Urinary bladder (tissue), 4 donors: ENCODE data around the gene C4orf51. TPM values are rescaled to one million over a fixed set of nuclear protein-coding genes. Genes with fewer than 3 reads are reported as not detected.

Experiments used
- DNase-seq: peaks from one replicate; pipeline ENCODE4 v3.0.0-alpha.2; 2015; ENCODE audit errors: extremely low spot score
- H3K27ac ChIP-seq: one replicate; pipeline ENCODE4 v1.5.1; 2013; ENCODE audit warnings: low read depth, mild to moderate bottlenecking, moderate library complexity
- H3K36me3 ChIP-seq: one replicate; pipeline ENCODE4 v1.6.1; 2013; ENCODE audit warnings: mild to moderate bottlenecking, moderate library complexity; ENCODE audit not compliant: insufficient read depth
- H3K4me1 ChIP-seq: one replicate; pipeline ENCODE4 v1.6.1; 2013; ENCODE audit warnings: mild to moderate bottlenecking, moderate library complexity; ENCODE audit not compliant: insufficient read depth
- H3K4me3 ChIP-seq: one replicate; pipeline ENCODE4 v1.5.1; 2013; ENCODE audit warnings: low read depth, low read length
- WGBS: extraction: QIAGEN DNeasy Blood & Tissue Kit; methylation state at CpG from one replicate; pipeline ENCODE4 v1.1.7; 2013; 5-methylcytosine and 5-hydroxymethylcytosine counted together
- polyA plus RNA-seq: library from polyadenylated mRNA; stranded (reverse); fragments of 200-250 nt; gene quantifications from one replicate; pipeline ENCODE4 v1.2.3, GENCODE V29; 2013
- total RNA-seq: library from RNA; depleted of rRNA; stranded (reverse); fragments of >200 nt; gene quantifications from one replicate; pipeline ENCODE4 v1.2.3, GENCODE V29; 2014
- donor health status: healthy with polysubstance abuse.
- donor health status: healthy.

C4orf51 gene
- total and polyA plus RNA-seq, 2 donors: not detected

- H3K4me3 ChIP-seq: no peak overlapping the region
- H3K27ac ChIP-seq: no peak overlapping the region
- 79% methylated on average over 2 of the region's 2 CpGs for WGBS
- DNase-seq: no peak
- no peaks in the 10 kb centered on the region for H3K4me1 ChIP-seq
- H3K36me3 ChIP-seq: no peaks in the 10 kb centered on the region
Observed at GRCh38 chr4:145743641-145744040, 63.7 kb downstream of the C4orf51 start.

GRCh38 chr4:145755802-145756201, 75.9 kb downstream of the C4orf51 start:
- Histone ChIP-seq H3K4me3 (no peak overlapping the region), H3K27ac (no peak overlapping the region), H3K36me3 (peaks cover 2% of the 10 kb centered on the region), H3K4me1 (no peaks in the 10 kb centered on the region)
- WGBS: 74% methylated on average over 2 of the region's 2 CpGs
- no peak for DNase-seq

GRCh38 chr4:145756244-145756643, 76.3 kb downstream of the C4orf51 start:
- Histone ChIP-seq H3K4me3 (no peak overlapping the region), H3K4me1 (no peaks in the 10 kb centered on the region), H3K27ac (no peak overlapping the region), H3K36me3 (peaks cover 2% of the 10 kb centered on the region)
- 96% methylated on average over 1 of the region's 1 CpG for WGBS
- DNase-seq: no peak

GRCh38 chr4:145757188-145757587, 77.2 kb downstream of the C4orf51 start:
- Histone ChIP-seq H3K36me3 (peaks cover 2% of the 10 kb centered on the region), H3K27ac (no peak overlapping the region), H3K4me3 (no peak overlapping the region), H3K4me1 (no peaks in the 10 kb centered on the region)
- WGBS: 96% methylated on average over 1 of the region's 1 CpG
- DNase-seq: no peak

GRCh38 chr4:145760176-145760575, 80.2 kb downstream of the C4orf51 start:
- Histone ChIP-seq H3K4me3 (no peak overlapping the region), H3K27ac (no peak overlapping the region), H3K36me3 (peaks cover 2% of the 10 kb centered on the region), H3K4me1 (no peaks in the 10 kb centered on the region)
- 94% methylated on average over 8 of the region's 8 CpGs for WGBS
- DNase-seq: no peak

- no peaks in the 10 kb centered on the region for H3K4me1 ChIP-seq
- DNase-seq: no peak
- peaks cover 2% of the 10 kb centered on the region for H3K36me3 ChIP-seq
- no peak overlapping the region for H3K27ac ChIP-seq
- no peak overlapping the region for H3K4me3 ChIP-seq
- 97% methylated on average over 49 of the region's 49 CpGs for WGBS
Observed at GRCh38 chr4:145760961-145761929, 81.3 kb downstream of the C4orf51 start.

- Histone ChIP-seq H3K4me3 (no peak overlapping the region), H3K27ac (no peak overlapping the region), H3K4me1 (no peaks in the 10 kb centered on the region), H3K36me3 (peaks cover 2% of the 10 kb centered on the region)
- 95% methylated on average over 8 of the region's 8 CpGs for WGBS
- no peak for DNase-seq
Observed at GRCh38 chr4:145762719-145763118, 82.8 kb downstream of the C4orf51 start.

- H3K4me1 ChIP-seq: no peaks in the 10 kb centered on the region
- peaks cover 2% of the 10 kb centered on the region for H3K36me3 ChIP-seq
- no peak overlapping the region for H3K4me3 ChIP-seq
- WGBS: 92% methylated on average over 4 of the region's 4 CpGs
- DNase-seq: no peak
- H3K27ac ChIP-seq: no peak overlapping the region
Observed at GRCh38 chr4:145763399-145763798, 83.5 kb downstream of the C4orf51 start.

GRCh38 chr4:145766273-145766672, 86.3 kb downstream of the C4orf51 start:
- Histone ChIP-seq H3K4me3 (no peak overlapping the region), H3K4me1 (no peaks in the 10 kb centered on the region), H3K36me3 (no peaks in the 10 kb centered on the region), H3K27ac (no peak overlapping the region)
- WGBS: 95% methylated on average over 5 of the region's 5 CpGs
- no peak for DNase-seq

- Histone ChIP-seq H3K36me3 (no peaks in the 10 kb centered on the region), H3K4me3 (no peak overlapping the region), H3K27ac (no peak overlapping the region), H3K4me1 (no peaks in the 10 kb centered on the region)
- no peak for DNase-seq
- WGBS: 92% methylated on average over 2 of the region's 2 CpGs
Observed at GRCh38 chr4:145769450-145770037, 89.6 kb downstream of the C4orf51 start.

- no peaks in the 10 kb centered on the region for H3K4me1 ChIP-seq
- WGBS: 94% methylated on average over 4 of the region's 4 CpGs
- DNase-seq: no peak
- no peak overlapping the region for H3K4me3 ChIP-seq
- H3K36me3 ChIP-seq: no peaks in the 10 kb centered on the region
- H3K27ac ChIP-seq: no peak overlapping the region
Observed at GRCh38 chr4:145770124-145770523, 90.2 kb downstream of the C4orf51 start.

- 91% methylated on average over 2 of the region's 2 CpGs for WGBS
- Histone ChIP-seq H3K36me3 (no peaks in the 10 kb centered on the region), H3K4me3 (no peak overlapping the region), H3K27ac (no peak overlapping the region), H3K4me1 (no peaks in the 10 kb centered on the region)
- no peak for DNase-seq
Observed at GRCh38 chr4:145772347-145772746, 92.4 kb downstream of the C4orf51 start.

- H3K4me1 ChIP-seq: no peaks in the 10 kb centered on the region
- 90% methylated on average over 6 of the region's 6 CpGs for WGBS
- no peak for DNase-seq
- H3K27ac ChIP-seq: no peak overlapping the region
- H3K4me3 ChIP-seq: no peak overlapping the region
- no peaks in the 10 kb centered on the region for H3K36me3 ChIP-seq
Observed at GRCh38 chr4:145773581-145774234, 93.8 kb downstream of the C4orf51 start.

GRCh38 chr4:145774473-145774872, 94.5 kb downstream of the C4orf51 start:
- H3K27ac ChIP-seq: no peak overlapping the region
- H3K4me1 ChIP-seq: no peaks in the 10 kb centered on the region
- H3K4me3 ChIP-seq: no peak overlapping the region
- H3K36me3 ChIP-seq: no peaks in the 10 kb centered on the region
- WGBS: 96% methylated on average over 6 of the region's 6 CpGs
- no peak for DNase-seq
